Measurements from ENCODE around the gene MPI. TPM values are rescaled to one million over a fixed set of nuclear protein-coding genes. Genes with fewer than 3 reads are reported as not detected.

Gene MPI
- total and polyA plus RNA-seq, 2 of the 8 experiments (the other 6 are each of a cell fraction or from before 2014, with no cell fraction given), result 31.0 to 74.8 TPM

DNA sequence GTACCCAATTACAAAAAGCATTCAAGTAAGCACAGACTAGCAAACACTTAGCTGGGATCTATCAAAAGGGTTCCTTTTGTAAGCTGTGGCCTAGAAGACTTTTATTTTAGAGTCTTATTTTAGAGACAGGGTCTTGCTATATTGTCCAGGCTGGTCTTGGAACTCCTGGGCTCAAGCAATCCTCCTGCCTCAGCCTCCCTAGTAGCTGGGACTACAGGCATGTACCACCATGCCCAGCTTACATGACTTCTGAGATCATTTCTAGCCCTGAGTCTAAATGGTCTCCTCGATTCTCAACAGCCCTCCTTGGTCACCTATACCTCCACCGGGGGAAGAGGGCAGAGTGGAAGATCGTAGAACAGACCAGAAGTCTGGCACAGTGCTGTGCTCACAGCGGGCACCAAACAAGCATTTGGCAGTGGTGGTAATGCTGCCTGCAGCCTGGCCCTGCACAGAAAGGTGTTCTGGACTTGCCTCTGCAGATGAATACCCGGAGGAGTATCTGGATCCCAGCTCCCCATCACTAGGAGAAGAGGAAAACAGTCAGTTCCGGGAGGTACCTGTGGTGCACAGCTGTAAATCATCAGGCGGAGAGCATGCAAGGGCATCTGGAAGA is 14.5 kb downstream of the MPI start:
- Histone ChIP-seq H3K4ac (replicated peaks; ENCODE audit: insufficient read length, low read depth, low read length) (no peak overlapping the region), H4K5ac (ENCODE audit: insufficient read length, low read depth, low read length) (no peak overlapping the region), H3K18ac (ENCODE audit: extremely low read depth, low read length) (no peak overlapping the region), H3K14ac (ENCODE audit: insufficient read length) (no peak overlapping the region), H2BK12ac (ENCODE audit: low read depth, low read length) (no peak overlapping the region), H3K23ac (ENCODE audit: insufficient read length) (no peak overlapping the region), H3K79me1 (ENCODE audit: low read depth, low read length) (no peaks in the 10 kb centered on the region), H3K27me3 (replicated peaks in 1 of 4; ENCODE audit: control insufficient read depth in 3 of 4, extremely low read depth in 1 of 4, insufficient read depth in 3 of 4, low read length in 3 of 4) (no peaks in the 10 kb centered on the region), H3K4me1 (replicated peaks in 1 of 4; ENCODE audit: control insufficient read depth in 3 of 4, insufficient read depth in 4 of 4, low read length in 3 of 4) (peaks cover 2 to 4% (median 3%) of the 10 kb centered on the region in 4 experiments), H3K9me3 (ENCODE audit: insufficient read depth in 2 of 2, low read depth in 1 of 2, low read length in 1 of 2) (no peaks in the 10 kb centered on the region), H3K36me3 (ENCODE audit: control insufficient read depth in 2 of 4, insufficient read depth in 4 of 4, low read length in 3 of 4) (peaks cover 22 to 51% (median 38%) of the 10 kb centered on the region in 4 experiments), H2AFZ (ENCODE audit: low read length) (no peak overlapping the region), H4K8ac (ENCODE audit: extremely low read depth, insufficient read depth, low read length) (no peak overlapping the region), H2BK120ac (replicated peaks; ENCODE audit: low read depth, low read length) (no peak overlapping the region), H3K9ac (replicated peaks in 1 of 4; ENCODE audit: extremely low read depth in 1 of 4, low read depth in 3 of 4, low read length in 3 of 4) (no peak overlapping the region; a peak in 1 of 7 replicates), H3K4me3 (ENCODE audit: extremely low read depth in 1 of 4, insufficient read depth in 2 of 4, low read depth in 3 of 4, low read length in 4 of 4) (no peak overlapping the region), H2AK5ac (ENCODE audit: low read depth, low read length) (no peak overlapping the region), H3K27ac (ENCODE audit: low read depth, low read length) (no peak overlapping the region), H4K91ac (replicated peaks; ENCODE audit: insufficient read length, low read length) (no peak overlapping the region), H3K56ac (replicated peaks; ENCODE audit: insufficient read length, low read depth, low read length) (no peak overlapping the region), H3K4me2 (ENCODE audit: insufficient read depth in 1 of 2, low read depth in 2 of 2, low read length in 2 of 2) (peak overlapping the region in 1 of 2 experiments; percentile 77; a peak in 1 of 4 replicates), H2BK20ac (ENCODE audit: low read length) (no peak overlapping the region), H2BK5ac (ENCODE audit: low read depth, low read length) (no peak overlapping the region), H3K23me2 (ENCODE audit: low read depth, low read length) (peaks cover 6% of the 10 kb centered on the region; the same call in 1 of the 2 replicates), H4K20me1 (replicated peaks in 1 of 2; ENCODE audit: control insufficient read depth in 1 of 2, insufficient read depth in 2 of 2, low read length in 2 of 2) (peaks cover 3 to 7% of the 10 kb centered on the region in 2 experiments), H3K79me2 (ENCODE audit: control insufficient read depth in 1 of 2, insufficient read depth in 2 of 2, low read length in 2 of 2) (peaks cover 0 to 15% of the 10 kb centered on the region in 2 experiments; a peak in 2 of 4 replicates), H2BK15ac (ENCODE audit: low read length) (no peak overlapping the region)
- 87% methylated on average over 7 of the region's 7 CpGs; no CpG with 5 or more reads in 1 of the 2 experiments for WGBS, 2 experiments (ENCODE audit: extremely low coverage in 1 of 2, insufficient coverage in 1 of 2, insufficient read length in 1 of 2, insufficient replicate concordance in 2 of 2, low coverage in 1 of 2, low lambda C conversion rate in 2 of 2, missing lambda C conversion rate in 1 of 2)
- ChIA-PET POLR2A (ENCODE audit: partially characterized antibody) (interaction anchor here (0.9 to 11.9 kb wide), 4 partner anchors 13 to 62 kb away, joined by 3 to 116 read pairs (median 4); partner anchors contain the start of gene MPI), CTCF (ENCODE audit: partially characterized antibody) (interaction anchor here (0.6 to 7.8 kb wide), 10 partner anchors 9 to 134 kb away, joined by 3 to 52 read pairs (median 4); no protein-coding TSS in a partner anchor)
- FAIRE-seq (no peak), DNase-seq (ENCODE audit: low read depth in 1 of 2, low spot score in 2 of 2) (no peak)
- TF ChIP-seq SP4 (IDR thresholded peaks at IDR 0.05; ENCODE audit: low read length) (no peak), GTF2F1 (IDR thresholded peaks at IDR 0.05; ENCODE audit: borderline replicate concordance, low read depth, low read length) (no peak), PHF8 (conservative IDR thresholded peaks at IDR 0.05; ENCODE audit: low read depth, low read length) (no peak), RAD21 (IDR thresholded peaks at IDR 0.05 in 1 of 2, conservative IDR thresholded peaks at IDR 0.05 in 1 of 2; ENCODE audit: low read depth in 2 of 2, low read length in 2 of 2) (no peak), EZH2 (IDR thresholded peaks at IDR 0.05; ENCODE audit: low read depth, low read length, severe bottlenecking) (no peak), BCL11A (IDR thresholded peaks at IDR 0.05; ENCODE audit: low read depth in 2 of 2, low read length in 2 of 2) (no peak), POU5F1 (IDR thresholded peaks at IDR 0.05; ENCODE audit: low read depth, low read length) (no peak)
- TF ChIP-seq, protein P1, sequence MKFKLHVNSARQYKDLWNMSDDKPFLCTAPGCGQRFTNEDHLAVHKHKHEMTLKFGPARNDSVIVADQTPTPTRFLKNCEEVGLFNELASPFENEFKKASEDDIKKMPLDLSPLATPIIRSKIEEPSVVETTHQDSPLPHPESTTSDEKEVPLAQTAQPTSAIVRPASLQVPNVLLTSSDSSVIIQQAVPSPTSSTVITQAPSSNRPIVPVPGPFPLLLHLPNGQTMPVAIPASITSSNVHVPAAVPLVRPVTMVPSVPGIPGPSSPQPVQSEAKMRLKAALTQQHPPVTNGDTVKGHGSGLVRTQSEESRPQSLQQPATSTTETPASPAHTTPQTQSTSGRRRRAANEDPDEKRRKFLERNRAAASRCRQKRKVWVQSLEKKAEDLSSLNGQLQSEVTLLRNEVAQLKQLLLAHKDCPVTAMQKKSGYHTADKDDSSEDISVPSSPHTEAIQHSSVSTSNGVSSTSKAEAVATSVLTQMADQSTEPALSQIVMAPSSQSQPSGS (IDR thresholded peaks at IDR 0.05; ENCODE audit: low read length), result no peak
